Calu3 (cell line): Measurements from ENCODE around the gene NKIRAS2. TPM values are rescaled to one million over a fixed set of nuclear protein-coding genes. Genes with fewer than 3 reads are reported as not detected.

Experiments used
- BruUV-seq: library from RNA; stranded (reverse); fragments of 400-500 nt; replicated peaks from 2 replicates; lab custom pipeline; 2021; lab: Mats Ljungman, UMichigan
- CTCF ChIA-PET: fragments of 300-600 bp; sonication (Branson Sonifier 250); formaldehyde crosslinking; loops from one replicate; lab custom pipeline; 2022; ENCODE audit warnings: antibody characterized with exemption; lab: Charles Lee
- DNase-seq: peaks from one replicate; pipeline ENCODE4 v3.0.0; 2022
- H3K27ac Mint-ChIP-seq: one replicate; pipeline ENCODE4 v1.8.0; 2022; ENCODE audit warnings: mixed read lengths; ENCODE audit not compliant: unreplicated experiment
- H3K27me3 Mint-ChIP-seq: one replicate; pipeline ENCODE4 v1.8.0; 2022; ENCODE audit warnings: mixed read lengths; ENCODE audit not compliant: unreplicated experiment
- H3K36me3 Mint-ChIP-seq: one replicate; pipeline ENCODE4 v1.8.0; 2022; ENCODE audit warnings: mild to moderate bottlenecking, moderate library complexity, mixed read lengths; ENCODE audit not compliant: insufficient read depth, unreplicated experiment
- H3K4me1 Mint-ChIP-seq: one replicate; pipeline ENCODE4 v1.8.0; 2022; ENCODE audit warnings: mild to moderate bottlenecking, low read depth, mixed read lengths; ENCODE audit not compliant: unreplicated experiment
- H3K4me3 Mint-ChIP-seq: one replicate; pipeline ENCODE4 v1.8.0; 2022; ENCODE audit warnings: mild to moderate bottlenecking, low read depth, moderate library complexity, mixed read lengths; ENCODE audit not compliant: unreplicated experiment
- H3K9me3 Mint-ChIP-seq: one replicate; pipeline ENCODE4 v1.8.0; 2022; ENCODE audit warnings: low read depth, mixed read lengths; ENCODE audit not compliant: unreplicated experiment
- CTCF ChIP-seq: fragments of 200-600 bp; IDR thresholded peaks from one replicate; pipeline ENCODE4 v1.8.0; 2022; ENCODE audit warnings: antibody characterized with exemption; ENCODE audit not compliant: unreplicated experiment
- intact Hi-C: fragments of 100-400 bp; cut with micrococcal nuclease; formaldehyde crosslinking; loops from one replicate; pipeline ENCODE4 v1.10.0; 2022; ENCODE audit not compliant: unreplicated experiment
- total RNA-seq: library from RNA; stranded (reverse); gene quantifications from 2 replicates; pipeline ENCODE4 v1.2.3, GENCODE V29; 2022

NKIRAS2 gene
- total RNA-seq, 1 experiment from 2014 or later: 55.7 TPM

GRCh38 chr17:42052346-42052877 is 32.5 kb downstream of the NKIRAS2 start:
- TF ChIP-seq CTCF: no peak
- BruUV-seq: no TSS peak
- peaks cover 7% of the 10 kb centered on the region for H3K4me1 Mint-ChIP-seq
- no peak overlapping the region for H3K4me3 Mint-ChIP-seq
- peaks cover 14% of the 10 kb centered on the region for H3K36me3 Mint-ChIP-seq
- H3K9me3 Mint-ChIP-seq: no peaks in the 10 kb centered on the region
- peaks cover 63% of the 10 kb centered on the region for H3K27me3 Mint-ChIP-seq
- DNase-seq: no peak
- CTCF ChIA-PET: no interaction called here
- H3K27ac Mint-ChIP-seq: no peak overlapping the region
- intact Hi-C loops: no loop called here

GRCh38 chr17:42053731-42054500 is 34.0 kb downstream of the NKIRAS2 start:
- no peak overlapping the region for H3K4me3 Mint-ChIP-seq
- intact Hi-C loops: no loop called here

GRCh38 chr17:42055027-42055426 is 35.1 kb downstream of the NKIRAS2 start:
- peaks cover 7% of the 10 kb centered on the region for H3K4me1 Mint-ChIP-seq
- no peak for DNase-seq
- H3K27me3 Mint-ChIP-seq: peaks cover 72% of the 10 kb centered on the region
- intact Hi-C loops: no loop called here
- no peak overlapping the region for H3K4me3 Mint-ChIP-seq
- CTCF ChIA-PET: interaction anchor here (0.7 to 1.5 kb wide), 5 partner anchors 10 to 1992 kb away, joined by 3 to 8 read pairs (median 6); partner anchors contain the start of genes CNP, DNAJC7 and THRA
- H3K27ac Mint-ChIP-seq: no peak overlapping the region
- peaks cover 11% of the 10 kb centered on the region for H3K36me3 Mint-ChIP-seq
- BruUV-seq: no TSS peak
- no peaks in the 10 kb centered on the region for H3K9me3 Mint-ChIP-seq
- TF ChIP-seq CTCF: no peak

More at GRCh38 chr17:42053731-42054500, 34.0 kb downstream of the NKIRAS2 start:
- BruUV-seq: no TSS peak
- CTCF ChIA-PET: interaction anchor here (0.9 to 1.3 kb wide), 3 partner anchors 12 to 311 kb away, joined by 3 to 8 read pairs (median 3); partner anchors contain the start of gene DNAJC7
- H3K4me1 Mint-ChIP-seq: peaks cover 7% of the 10 kb centered on the region
- H3K27me3 Mint-ChIP-seq: peaks cover 68% of the 10 kb centered on the region
- no peak for TF ChIP-seq CTCF
- no peak overlapping the region for H3K27ac Mint-ChIP-seq
- no peak for DNase-seq
- peaks cover 14% of the 10 kb centered on the region for H3K36me3 Mint-ChIP-seq
- H3K9me3 Mint-ChIP-seq: no peaks in the 10 kb centered on the region

GRCh38 chr17:42055496-42055895 is 35.6 kb downstream of the NKIRAS2 start:
- peaks cover 7% of the 10 kb centered on the region for H3K4me1 Mint-ChIP-seq
- peaks cover 8% of the 10 kb centered on the region for H3K36me3 Mint-ChIP-seq
- no peak overlapping the region for H3K4me3 Mint-ChIP-seq
- H3K27me3 Mint-ChIP-seq: peaks cover 77% of the 10 kb centered on the region
- no peaks in the 10 kb centered on the region for H3K9me3 Mint-ChIP-seq
- intact Hi-C loops: no loop called here
- no peak overlapping the region for H3K27ac Mint-ChIP-seq
- no peak for DNase-seq
- no TSS peak for BruUV-seq
- TF ChIP-seq CTCF: no peak
- CTCF ChIA-PET: interaction anchor here (0.5 to 1.5 kb wide), 4 partner anchors 10 to 1992 kb away, joined by 4 to 6 read pairs (median 6); partner anchors contain the start of genes CNP and THRA
